G401 (cell line): Measurements from ENCODE around the gene SCGB1A1. TPM values are rescaled to one million over a fixed set of nuclear protein-coding genes. Genes with fewer than 3 reads are reported as not detected.
A peak's percentile ranks its signal among the peaks of the same experiment; 100 is the strongest.

Experiments used
- DNase-seq: peaks from one replicate; pipeline ENCODE4 v3.0.0-alpha.2; 2015; ENCODE audit warnings: low spot score
- in situ Hi-C: cut with HindIII; loops from 2 replicates; pipeline ENCODE4 v1.10.0; 2016; ENCODE audit warnings: low sequenced_read_pairs, mixed read lengths
- total RNA-seq: library from RNA; depleted of rRNA; stranded (reverse); fragments of >200 nt; shearing (Covaris generic); gene quantifications from 2 replicates; pipeline ENCODE4 v1.2.3, GENCODE V29; 2014

SCGB1A1 gene
- total RNA-seq, 1 experiment from 2014 or later, result not detected

DNA sequence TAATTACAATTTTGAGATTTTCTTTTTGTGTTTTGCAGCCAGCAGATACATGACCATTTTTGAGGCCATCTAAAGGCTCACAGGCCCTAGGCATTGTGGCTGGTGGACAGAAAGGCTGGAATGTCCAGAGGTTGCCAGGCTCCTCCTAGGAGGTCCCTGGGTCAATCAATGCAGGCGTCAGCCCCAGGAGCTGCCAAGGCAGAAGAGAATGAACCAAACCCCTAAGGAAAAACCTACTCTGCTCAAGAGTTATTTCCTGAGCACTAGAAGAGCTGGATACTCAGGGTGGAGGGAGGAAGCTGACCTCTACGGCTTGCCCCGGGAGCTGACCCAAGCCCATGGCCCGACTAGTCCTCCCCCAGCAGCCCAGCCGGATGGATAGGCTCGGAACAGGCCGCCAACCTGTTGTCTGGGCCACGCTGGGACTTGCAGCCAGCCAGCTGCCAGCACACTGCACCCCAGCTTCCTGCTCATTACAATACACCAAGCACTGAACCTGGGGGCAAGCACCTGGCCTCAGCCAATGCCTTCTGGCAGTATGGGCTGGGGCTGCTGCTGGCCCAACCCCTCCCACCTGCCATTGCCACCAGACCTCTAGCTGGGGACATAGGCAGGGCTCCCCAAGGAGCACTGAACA is 5.7 kb upstream of the SCGB1A1 start:
- no peak for DNase-seq
- in situ Hi-C loops, result no loop called here

DNA sequence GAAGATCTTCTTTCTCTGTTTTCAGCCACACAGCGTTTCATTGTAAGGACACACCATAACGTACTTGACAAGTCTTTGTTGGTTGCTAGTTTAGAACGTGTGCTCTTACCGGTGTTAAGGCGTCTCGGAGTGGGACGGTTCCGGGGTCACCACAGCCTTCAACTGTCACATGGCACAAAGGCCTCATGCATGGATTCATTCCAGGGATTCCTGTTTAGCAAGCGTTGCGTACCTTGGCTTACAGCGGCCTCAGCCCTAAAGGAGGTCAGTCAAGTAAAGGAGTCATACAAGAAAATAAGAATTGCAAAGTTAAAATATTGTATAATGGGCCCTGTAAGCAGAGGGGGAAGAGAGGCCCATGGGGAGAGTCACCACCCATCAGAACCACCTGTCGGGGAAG is 2.2 kb upstream of the SCGB1A1 start:
- no peak for DNase-seq
- in situ Hi-C loops, result no loop called here

DNA sequence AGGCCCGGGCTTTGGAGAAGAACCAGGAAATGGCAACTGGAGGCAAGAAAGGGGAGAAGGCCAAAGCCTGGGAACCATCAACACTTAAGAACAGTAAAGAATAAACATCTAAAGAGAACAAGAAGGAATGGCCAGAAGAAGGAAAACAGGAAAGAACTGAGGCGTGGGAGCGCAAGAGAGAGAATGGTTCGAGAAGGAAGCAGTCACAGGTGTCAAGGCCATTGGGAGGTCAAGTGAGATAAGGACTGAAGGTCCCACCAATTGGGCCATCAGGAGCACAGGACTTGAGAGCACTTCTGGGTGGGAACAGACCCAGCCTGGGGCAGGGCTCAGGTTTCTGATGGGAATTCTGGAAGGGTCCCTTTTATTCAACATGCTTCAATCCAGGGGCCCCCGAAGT is 697 bp upstream of the SCGB1A1 start:
- DNase-seq, result no peak
- in situ Hi-C loops, result no loop called here

DNA sequence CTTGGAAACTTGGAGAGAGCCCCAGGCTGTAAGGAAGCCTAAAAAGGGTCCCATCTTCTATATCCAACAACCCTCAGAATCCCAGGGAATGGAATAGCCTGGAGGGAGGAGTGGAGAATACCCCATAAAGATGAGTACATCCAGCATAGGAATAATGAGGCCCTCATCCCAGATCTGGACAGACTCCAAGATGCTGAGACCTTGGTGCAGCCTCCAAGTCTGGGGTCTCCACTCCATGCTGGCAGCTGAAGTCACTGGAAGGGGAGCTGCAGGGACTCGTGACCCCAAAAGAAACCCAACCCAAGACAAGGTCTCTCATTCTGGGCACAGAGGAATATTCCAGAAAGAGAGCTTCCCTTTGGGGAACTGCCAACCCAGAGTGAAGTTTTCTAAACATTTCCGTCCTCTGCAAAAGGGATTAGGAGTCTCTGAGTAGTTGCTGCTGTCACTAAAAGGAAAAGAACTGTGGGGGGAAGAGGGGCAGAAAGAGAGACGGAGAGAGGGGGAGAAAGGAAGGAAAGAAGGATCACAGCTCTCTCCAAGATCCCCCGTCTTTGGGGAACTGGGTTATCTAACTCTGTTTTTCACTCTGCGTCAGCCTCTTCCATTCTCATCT is 589 bp downstream of the SCGB1A1 start:
- no peak for DNase-seq
- in situ Hi-C loops, result no loop called here

DNA sequence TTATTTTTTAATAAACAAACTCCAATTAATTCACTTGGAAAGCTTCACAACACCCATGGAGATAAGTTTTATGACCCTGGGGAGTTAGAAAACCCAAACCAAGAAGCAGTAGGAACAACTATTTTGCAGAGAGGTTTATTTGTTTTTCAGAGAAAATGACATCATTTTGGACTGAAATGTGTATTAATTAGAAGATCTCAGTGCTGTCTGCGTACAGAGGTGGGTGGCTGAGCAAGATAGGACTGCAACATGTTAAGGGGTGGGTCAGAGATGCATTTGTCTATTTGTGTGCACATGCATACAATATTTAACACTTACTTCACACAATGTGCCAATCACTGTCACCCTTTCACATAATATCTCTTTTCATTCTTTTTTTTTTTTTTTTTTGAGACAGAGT is 1.1 kb downstream of the SCGB1A1 start:
- no peak for DNase-seq
- in situ Hi-C loops, result no loop called here

DNA sequence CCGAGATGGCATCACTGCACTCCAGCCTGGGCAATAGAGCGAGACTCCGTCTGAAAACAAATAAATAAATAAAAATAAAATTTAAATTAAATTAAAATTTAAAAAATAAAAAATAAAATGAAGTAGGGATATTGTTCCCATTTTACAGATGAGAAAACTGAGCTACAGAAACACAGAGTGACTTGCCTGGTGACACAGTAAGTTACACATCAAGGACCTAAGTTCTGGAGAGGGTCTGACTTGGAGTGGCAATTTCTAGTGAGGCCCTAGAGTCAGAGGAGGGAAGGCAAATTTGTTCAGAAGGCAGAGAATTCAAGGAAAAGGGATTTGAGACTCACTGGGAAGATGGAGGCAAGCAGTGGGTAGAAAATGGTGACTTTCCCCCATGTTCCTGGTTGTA is 2.0 kb downstream of the SCGB1A1 start:
- no peak for DNase-seq
- in situ Hi-C loops, result no loop called here

DNA sequence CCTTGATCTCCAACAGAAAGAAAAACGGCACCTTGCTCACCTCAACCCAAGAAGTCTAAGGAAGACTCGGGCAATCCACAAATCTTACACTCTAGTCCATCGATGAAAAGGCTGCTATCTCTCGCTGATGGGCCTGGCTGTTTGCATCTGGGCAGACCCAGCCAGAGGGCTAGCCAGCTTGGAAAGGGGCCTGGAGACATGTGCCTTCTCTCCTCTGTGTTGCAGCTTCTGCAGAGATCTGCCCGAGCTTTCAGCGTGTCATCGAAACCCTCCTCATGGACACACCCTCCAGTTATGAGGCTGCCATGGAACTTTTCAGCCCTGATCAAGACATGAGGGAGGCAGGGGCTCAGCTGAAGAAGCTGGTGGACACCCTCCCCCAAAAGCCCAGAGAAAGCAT is 3.2 kb downstream of the SCGB1A1 start:
- no peak for DNase-seq
- in situ Hi-C loops, result no loop called here

DNA sequence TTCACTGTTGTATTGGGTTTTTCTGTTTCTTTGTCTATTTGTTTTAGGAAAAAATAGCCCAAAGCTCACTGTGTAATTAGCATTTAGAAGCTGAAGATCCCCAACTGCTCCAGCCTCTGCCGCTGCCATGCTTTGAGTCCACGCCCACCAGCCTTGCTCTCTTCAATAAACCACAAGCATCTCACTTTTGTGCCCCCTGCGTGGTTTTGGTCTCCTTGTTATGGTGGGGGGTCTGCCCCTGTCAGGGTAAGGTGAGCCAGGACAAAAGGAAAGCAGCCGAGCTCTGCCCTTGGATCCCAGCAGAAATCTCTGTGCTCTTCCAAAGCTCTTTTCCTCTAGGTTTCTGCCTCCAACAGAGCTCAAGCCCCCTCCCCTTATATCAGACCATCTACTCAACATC is 4.2 kb downstream of the SCGB1A1 start:
- in situ Hi-C loops, result no loop called here
- DNase-seq, result no peak

DNA sequence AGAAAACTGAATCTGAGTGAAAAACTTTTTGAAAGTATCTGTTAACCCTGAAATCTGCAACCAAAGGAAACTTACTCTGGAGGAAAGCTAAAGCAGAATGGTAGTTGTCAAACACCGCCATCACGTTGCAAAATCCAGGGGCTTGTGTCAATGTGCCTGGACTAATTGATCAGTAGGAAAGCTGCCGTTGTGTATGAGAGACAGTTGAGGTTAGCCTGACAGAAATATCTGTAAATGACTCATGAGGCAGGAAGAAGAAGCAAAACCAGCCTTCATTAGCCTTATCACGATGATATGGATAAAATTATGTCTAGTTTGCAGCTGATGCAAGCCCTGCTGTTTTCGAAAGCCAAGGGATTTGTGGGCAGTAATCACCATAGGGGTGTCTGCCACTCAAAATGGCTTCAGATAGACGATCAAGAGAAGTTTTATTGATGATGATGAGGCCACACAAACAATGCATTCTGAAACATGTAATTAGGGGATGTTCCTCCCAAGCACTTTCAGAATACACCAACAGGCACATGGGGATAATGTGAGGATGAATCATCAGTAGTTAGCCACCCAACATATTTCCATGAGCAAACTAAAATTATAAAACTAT is 8.9 kb downstream of the SCGB1A1 start:
- in situ Hi-C loops, result loop anchor here (25.0 kb wide), 1 partner anchor 135 kb away; the partner anchor contains the start of gene EEF1G

DNA sequence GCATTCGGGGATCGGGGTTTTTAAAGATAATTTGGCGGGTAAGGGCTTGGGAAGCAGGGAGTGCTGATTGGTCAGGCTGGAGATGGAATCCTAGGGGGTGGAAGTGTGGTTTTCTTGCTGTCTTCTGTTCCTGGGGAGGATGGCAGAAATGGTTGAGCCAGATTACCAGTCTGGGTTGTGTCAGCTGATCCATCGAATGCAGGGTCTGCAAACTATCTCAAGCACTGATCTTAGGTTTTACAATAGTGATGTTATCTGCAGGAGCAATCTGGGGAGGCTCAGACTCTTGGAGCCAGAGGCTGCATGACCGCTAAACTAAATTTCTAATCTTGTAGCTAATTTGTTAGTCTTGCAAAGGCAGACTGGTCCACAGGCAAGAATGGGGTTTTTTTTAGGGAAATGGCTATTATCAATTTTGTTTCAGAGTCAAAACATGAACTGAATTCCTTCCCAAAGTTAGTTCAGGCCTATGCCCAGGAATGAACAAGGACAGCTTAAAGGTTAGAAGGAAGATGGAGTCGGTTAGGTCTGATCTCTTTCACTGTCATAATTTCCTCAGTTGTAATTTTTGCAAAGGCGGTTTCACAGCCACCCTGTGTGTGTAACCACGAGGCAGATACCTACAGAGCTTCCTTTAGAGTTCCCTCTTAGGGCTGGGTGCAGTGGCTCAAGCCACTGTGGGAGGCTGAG is 10.2 kb downstream of the SCGB1A1 start:
- in situ Hi-C loops, result loop anchor here (25.0 kb wide), 1 partner anchor 133 kb away; the partner anchor contains the start of gene EEF1G
- DNase-seq, result peak; percentile 68

More for the DNA sequence above, 8.9 kb downstream of the SCGB1A1 start:
- DNase-seq, result no peak

DNA sequence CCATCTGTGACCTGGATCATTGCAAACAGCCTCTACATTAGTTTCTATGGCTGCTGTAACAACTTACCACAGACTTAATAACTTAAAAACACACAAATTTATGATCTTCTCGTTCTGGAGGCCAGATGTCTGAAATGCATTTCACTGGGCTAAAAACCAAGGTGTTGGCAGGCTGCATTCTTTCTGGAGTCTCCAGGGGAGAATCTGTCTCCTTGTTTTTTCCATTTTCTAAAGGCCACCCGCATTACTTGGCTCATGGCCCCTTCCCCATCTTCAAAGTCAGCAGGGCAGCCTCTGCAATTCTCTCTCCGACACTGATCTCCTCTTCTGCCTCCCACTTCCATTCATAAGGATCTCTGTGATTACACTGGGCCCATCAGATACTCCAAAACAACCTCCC is 11.6 kb downstream of the SCGB1A1 start:
- in situ Hi-C loops, result loop anchor here (10.0 to 25.0 kb wide), 2 partner anchors 64 to 132 kb away; partner anchors contain the start of gene EEF1G
- DNase-seq, result no peak

DNA sequence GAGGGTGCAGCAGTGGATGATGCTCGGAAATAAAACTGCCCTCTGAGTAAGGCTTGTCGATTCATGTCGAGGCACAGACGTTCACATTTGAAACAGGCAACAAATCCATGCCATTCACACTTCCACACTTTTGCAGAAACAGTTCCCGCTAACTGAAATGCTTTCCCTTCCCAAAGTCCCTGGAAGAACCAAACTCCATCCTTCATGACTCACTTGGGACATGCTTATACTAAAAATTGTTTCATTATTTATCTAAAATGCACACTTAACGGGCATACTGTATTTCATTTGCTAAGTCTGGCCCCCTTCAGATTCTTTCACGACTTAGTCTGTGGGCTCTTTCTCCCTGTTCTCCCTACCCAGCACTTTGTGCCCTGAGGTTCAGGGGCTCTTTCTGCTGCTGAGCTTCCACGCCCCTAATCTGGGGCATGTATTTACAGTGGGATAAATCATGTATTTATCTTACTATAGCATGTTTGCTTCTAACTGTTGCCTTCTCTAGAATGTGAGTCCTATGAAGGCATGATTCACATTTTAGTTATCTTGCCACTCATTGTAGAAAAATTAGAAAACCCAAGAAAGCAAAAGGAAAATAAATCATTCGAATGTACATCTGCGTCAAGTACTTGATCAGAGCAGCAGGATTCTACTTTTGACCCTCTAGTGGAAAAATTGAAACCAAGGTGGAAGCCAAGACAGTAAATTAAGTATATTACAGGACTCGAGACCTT is 12.5 kb downstream of the SCGB1A1 start:
- in situ Hi-C loops, result loop anchor here (10.0 to 25.0 kb wide), 2 partner anchors 63 to 131 kb away; partner anchors contain the start of gene EEF1G
- no peak for DNase-seq

DNA sequence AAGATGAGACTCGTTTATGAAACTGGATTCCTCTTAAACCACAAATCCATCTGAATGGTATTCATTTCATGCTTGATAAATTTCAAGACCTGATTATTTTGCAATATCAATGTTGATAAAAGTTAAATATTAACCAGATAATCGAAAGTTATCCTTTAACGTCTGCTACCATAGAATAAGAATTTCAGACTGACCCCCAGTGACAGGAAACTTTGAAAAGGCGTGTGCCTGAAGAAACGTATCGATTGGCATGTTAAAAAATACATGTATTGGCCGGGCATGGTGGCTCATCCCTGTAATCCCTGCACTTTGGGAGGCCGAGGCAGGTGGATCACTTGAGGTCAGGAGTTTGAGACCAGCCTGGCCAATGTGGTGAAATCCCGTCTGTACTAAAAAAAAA is 13.9 kb downstream of the SCGB1A1 start:
- no peak for DNase-seq
- in situ Hi-C loops, result loop anchor here (10.0 to 25.0 kb wide), 2 partner anchors 62 to 130 kb away; partner anchors contain the start of gene EEF1G

DNA sequence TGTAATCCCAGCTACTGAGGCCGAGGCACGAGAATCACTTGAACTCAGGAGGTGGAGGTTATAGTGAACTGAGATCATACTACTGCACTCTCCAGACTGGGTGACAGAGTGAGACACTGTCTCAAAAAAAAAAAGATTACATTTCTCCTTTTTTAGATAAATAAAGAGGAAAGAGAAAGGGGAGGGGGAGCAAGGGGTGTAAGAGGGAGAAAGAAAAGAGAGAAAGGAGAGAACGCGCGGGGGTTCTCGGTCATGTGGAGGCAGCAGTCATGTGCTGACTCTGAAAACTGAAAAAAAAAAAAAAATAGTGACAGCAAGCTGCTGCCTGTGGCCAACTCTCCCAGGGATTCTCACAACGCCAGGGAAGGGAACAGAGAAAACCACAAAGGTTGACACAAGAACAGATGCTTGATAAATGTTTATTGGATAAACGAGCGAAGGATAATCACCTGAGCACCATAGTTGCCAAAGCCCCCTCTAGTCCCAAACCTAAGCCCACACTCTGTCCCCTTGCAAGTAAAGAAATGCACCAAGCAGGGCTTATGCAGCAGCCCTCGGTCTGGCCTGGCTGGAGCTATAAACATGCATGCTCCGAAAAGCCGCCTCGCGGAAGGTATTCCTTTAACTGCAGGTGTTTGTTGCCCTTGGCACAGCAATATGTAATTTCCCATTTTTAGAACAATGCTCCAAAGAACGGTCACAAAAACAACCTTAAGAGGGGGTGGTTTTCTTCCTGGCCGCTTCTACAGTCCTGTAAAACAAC is 14.5 kb downstream of the SCGB1A1 start:
- DNase-seq, result peak; percentile 40
- in situ Hi-C loops, result loop anchor here (10.0 to 25.0 kb wide), 2 partner anchors 61 to 129 kb away; partner anchors contain the start of gene EEF1G

DNA sequence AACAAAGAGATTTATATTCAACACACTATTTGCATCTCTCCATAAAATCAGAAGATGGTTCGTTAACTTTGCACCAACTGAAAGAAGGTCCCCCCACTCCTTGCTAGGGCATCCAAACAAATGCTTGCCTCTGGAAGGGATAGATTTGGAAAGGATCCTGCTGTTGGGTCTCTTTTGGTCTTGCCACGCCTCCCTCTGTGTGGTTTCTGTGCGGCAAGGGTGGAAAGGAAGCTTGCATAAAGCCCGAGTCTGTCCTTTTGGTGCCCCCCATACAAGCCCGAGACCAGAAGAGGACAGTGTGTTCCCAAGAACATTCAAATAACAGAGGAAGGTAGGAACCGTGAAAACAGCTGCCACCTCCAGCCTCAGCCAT is 15.1 kb downstream of the SCGB1A1 start:
- DNase-seq, result peak; percentile 57
- in situ Hi-C loops, result loop anchor here (10.0 to 25.0 kb wide), 2 partner anchors 61 to 128 kb away; partner anchors contain the start of gene EEF1G

DNA sequence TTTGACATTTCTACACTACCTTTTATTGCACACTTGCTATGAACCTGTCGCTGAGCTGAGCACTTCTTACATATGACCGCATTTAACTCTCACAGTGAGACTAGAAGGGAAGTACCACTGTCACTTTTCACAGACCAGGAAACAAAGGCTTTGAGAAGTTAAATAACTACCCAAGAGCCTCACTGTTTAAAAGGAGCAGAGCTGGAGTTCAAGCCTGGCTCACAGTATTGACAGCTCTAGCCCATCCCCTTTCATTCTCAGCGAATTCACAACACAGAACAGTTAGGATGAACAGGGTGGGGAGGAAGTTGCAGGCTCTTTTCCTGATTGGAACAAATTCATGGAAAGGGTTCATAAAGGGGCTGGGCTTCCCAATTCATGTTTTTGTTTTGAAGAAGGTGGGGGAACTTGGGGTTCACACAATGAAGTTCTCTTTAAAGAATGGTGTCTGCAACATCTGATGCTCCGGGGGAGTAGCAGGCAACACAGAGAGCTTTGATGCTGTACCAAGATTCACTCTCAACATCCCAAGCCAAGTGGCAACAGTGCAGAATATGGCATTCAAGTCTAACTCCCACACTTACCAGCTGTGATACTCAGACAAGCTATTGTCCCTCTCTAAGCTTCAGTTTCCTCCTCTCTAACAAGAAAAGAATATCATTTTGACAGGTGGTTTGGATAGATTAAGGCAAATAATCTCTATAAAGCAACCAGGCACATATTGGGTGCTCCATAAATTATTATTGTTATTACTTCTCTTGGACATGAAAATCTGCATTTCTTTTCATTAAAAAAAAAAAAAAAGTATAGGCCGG is 17.2 kb downstream of the SCGB1A1 start:
- DNase-seq, result no peak
- in situ Hi-C loops, result loop anchor here (10.0 to 25.0 kb wide), 2 partner anchors 59 to 126 kb away; partner anchors contain the start of gene EEF1G

DNA sequence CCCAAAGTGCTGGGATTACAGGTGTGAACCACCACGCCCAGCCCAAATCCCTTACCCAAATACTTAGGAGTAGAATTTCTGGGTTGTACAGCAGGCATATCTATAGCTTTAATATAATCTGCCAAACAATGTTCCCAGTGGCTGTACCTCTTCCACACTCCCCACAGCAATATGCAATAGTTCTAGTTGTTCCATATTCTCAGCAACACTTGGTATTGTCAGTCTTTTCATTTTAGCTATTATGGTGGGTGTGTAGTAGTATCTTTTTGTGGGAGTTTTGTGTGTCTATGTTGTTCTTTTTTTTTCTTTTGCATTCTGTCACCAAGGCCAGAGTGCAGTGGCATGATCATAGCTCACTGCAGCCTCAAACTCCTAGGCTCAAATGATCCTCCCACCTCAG is 18.8 kb downstream of the SCGB1A1 start:
- in situ Hi-C loops, result loop anchor here (10.0 to 25.0 kb wide), 2 partner anchors 57 to 125 kb away; partner anchors contain the start of gene EEF1G
- DNase-seq, result no peak
